Smooth muscle cell (in vitro differentiated cells): ENCODE measurements around the gene C1QTNF6. TPM values are rescaled to one million over a fixed set of nuclear protein-coding genes. Genes with fewer than 3 reads are reported as not detected.

Experiments
- DNase-seq: peaks from one replicate; lab custom pipeline; 2025; ENCODE audit not compliant: unreplicated experiment; lab: John Stamatoyannopoulos, UW
- H2AFZ ChIP-seq: fragments of 200-600 bp; sonication (generic); 2 replicates; pipeline ENCODE4 v1.6.0; 2016; ENCODE audit warnings: antibody characterized with exemption, low read depth, mild to moderate bottlenecking
- H3F3A ChIP-seq: fragments of 200-600 bp; sonication (generic); 2 replicates; pipeline ENCODE4 v1.6.0; 2017; ENCODE audit warnings: antibody characterized with exemption, low read depth
- H3K27ac ChIP-seq: fragments of 200-600 bp; sonication (generic); 2 replicates; pipeline ENCODE4 v1.5.1; 2016; ENCODE audit warnings: low read depth, mild to moderate bottlenecking
- H3K27me3 ChIP-seq: fragments of 200-600 bp; sonication (generic); 2 replicates; pipeline ENCODE4 v1.6.1; 2016; ENCODE audit warnings: low read depth, mild to moderate bottlenecking
- H3K36me3 ChIP-seq: fragments of 200-600 bp; sonication (generic); 2 replicates; pipeline ENCODE4 v1.5.1; 2016; ENCODE audit warnings: low read depth
- H3K4me1 ChIP-seq: fragments of 200-600 bp; sonication (generic); 2 replicates; pipeline ENCODE4 v1.5.1; 2016; ENCODE audit warnings: low read depth
- H3K4me2 ChIP-seq: fragments of 200-600 bp; sonication (generic); 2 replicates; pipeline ENCODE4 v1.6.0; 2016; ENCODE audit warnings: mild to moderate bottlenecking
- H3K4me3 ChIP-seq: fragments of 200-600 bp; sonication (generic); 2 replicates; pipeline ENCODE4 v1.5.1; 2016; ENCODE audit warnings: mild to moderate bottlenecking
- H3K79me2 ChIP-seq: fragments of 200-600 bp; sonication (generic); 2 replicates; pipeline ENCODE4 v1.6.0; 2016; ENCODE audit warnings: low read depth, mild to moderate bottlenecking
- H3K9ac ChIP-seq: fragments of 200-600 bp; sonication (generic); 2 replicates; pipeline ENCODE4 v1.6.0; 2016; ENCODE audit warnings: low read depth
- H3K9me3 ChIP-seq: fragments of 200-600 bp; sonication (generic); replicated peaks from 2 replicates; pipeline ENCODE4 v1.5.1; 2016; ENCODE audit warnings: low read depth
- H4K20me1 ChIP-seq: fragments of 200-600 bp; sonication (generic); 2 replicates; pipeline ENCODE4 v1.6.0; 2016; ENCODE audit warnings: low read depth
- WGBS: methylation state at CpG from one replicate; pipeline ENCODE4 v1.1.7; 2016; ENCODE audit warnings: low lambda C conversion rate; 5-methylcytosine and 5-hydroxymethylcytosine counted together
- polyA plus RNA-seq: library from polyadenylated mRNA; unstranded; fragments of >200 nt; fragmentation: Nextera tagmentation; extraction: Ambion mirVana; gene quantifications from 2 replicates; pipeline ENCODE4 v1.2.1, GENCODE V29; 2016
- total RNA-seq: library from RNA; depleted of rRNA; stranded (reverse); fragments of >200 nt; gene quantifications from 2 replicates; pipeline ENCODE4 v1.2.3, GENCODE V29; 2014
- TF ChIP-seq, protein P1 (sequence below): fragments of 200-600 bp; sonication (generic); IDR thresholded peaks from 2 replicates; pipeline ENCODE4 v1.5.1; 2017; ENCODE audit warnings: borderline replicate concordance, mild to moderate bottlenecking, antibody characterized with exemption; ENCODE audit not compliant: insufficient read depth, poor library complexity, severe bottlenecking

C1QTNF6 gene
- total and polyA plus RNA-seq, 2 experiments from 2014 or later = 14.3 to 26.8 TPM

DNA sequence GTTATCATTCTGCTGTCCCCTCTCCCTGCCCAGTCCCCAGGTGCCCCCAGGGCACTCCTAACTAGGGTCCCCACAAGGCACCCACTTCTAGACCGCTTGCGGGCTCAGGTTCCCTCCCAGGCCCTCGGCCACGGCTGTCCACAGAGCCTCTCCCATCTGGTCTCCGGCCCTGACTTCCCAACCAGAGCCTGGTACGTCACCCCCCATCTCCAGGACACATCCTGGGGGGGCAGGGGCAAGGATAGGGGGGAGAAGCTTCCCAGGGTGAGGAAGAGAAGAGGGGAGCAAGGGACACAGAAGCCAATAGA is 23.8 kb upstream of the C1QTNF6 start:
- Histone ChIP-seq H3K4me1 (no peaks in the 10 kb centered on the region), H3K27me3 (no peaks in the 10 kb centered on the region), H3K4me2 (no peak overlapping the region), H3K27ac (no peak overlapping the region), H3K9me3 (no peaks in the 10 kb centered on the region), H4K20me1 (no peaks in the 10 kb centered on the region), H3K4me3 (no peak overlapping the region), H3F3A (no peaks in the 10 kb centered on the region), H3K79me2 (no peaks in the 10 kb centered on the region), H3K9ac (no peak overlapping the region), H2AFZ (no peak overlapping the region), H3K36me3 (no peaks in the 10 kb centered on the region)
- DNase-seq = no peak
- 91% methylated on average over 6 of the region's 6 CpGs for WGBS
- TF ChIP-seq, protein P1, sequence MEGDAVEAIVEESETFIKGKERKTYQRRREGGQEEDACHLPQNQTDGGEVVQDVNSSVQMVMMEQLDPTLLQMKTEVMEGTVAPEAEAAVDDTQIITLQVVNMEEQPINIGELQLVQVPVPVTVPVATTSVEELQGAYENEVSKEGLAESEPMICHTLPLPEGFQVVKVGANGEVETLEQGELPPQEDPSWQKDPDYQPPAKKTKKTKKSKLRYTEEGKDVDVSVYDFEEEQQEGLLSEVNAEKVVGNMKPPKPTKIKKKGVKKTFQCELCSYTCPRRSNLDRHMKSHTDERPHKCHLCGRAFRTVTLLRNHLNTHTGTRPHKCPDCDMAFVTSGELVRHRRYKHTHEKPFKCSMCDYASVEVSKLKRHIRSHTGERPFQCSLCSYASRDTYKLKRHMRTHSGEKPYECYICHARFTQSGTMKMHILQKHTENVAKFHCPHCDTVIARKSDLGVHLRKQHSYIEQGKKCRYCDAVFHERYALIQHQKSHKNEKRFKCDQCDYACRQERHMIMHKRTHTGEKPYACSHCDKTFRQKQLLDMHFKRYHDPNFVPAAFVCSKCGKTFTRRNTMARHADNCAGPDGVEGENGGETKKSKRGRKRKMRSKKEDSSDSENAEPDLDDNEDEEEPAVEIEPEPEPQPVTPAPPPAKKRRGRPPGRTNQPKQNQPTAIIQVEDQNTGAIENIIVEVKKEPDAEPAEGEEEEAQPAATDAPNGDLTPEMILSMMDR = no peak

GRCh38 chr22:37211075-37211865 is 23.2 kb upstream of the C1QTNF6 start:
- 91% methylated on average over 22 of the region's 24 CpGs for WGBS
- H3K27ac ChIP-seq = no peak overlapping the region
- H3K79me2 ChIP-seq = no peaks in the 10 kb centered on the region
- H3K4me2 ChIP-seq = no peak overlapping the region
- no peaks in the 10 kb centered on the region for H3F3A ChIP-seq
- no peak overlapping the region for H3K4me3 ChIP-seq
- H3K9me3 ChIP-seq = no peaks in the 10 kb centered on the region
- H3K27me3 ChIP-seq = no peaks in the 10 kb centered on the region
- no peak for DNase-seq
- no peak overlapping the region for H3K9ac ChIP-seq
- H3K4me1 ChIP-seq = no peaks in the 10 kb centered on the region
- no peaks in the 10 kb centered on the region for H4K20me1 ChIP-seq
- H2AFZ ChIP-seq = no peak overlapping the region
- TF ChIP-seq, protein P1 = no peak
- H3K36me3 ChIP-seq = no peaks in the 10 kb centered on the region

- Histone ChIP-seq H3K4me3 (no peak overlapping the region), H3K4me1 (no peaks in the 10 kb centered on the region), H3K27me3 (no peaks in the 10 kb centered on the region), H3K4me2 (no peak overlapping the region), H3F3A (no peaks in the 10 kb centered on the region), H3K9me3 (no peaks in the 10 kb centered on the region), H3K27ac (no peak overlapping the region), H4K20me1 (no peaks in the 10 kb centered on the region), H3K36me3 (no peaks in the 10 kb centered on the region), H2AFZ (no peak overlapping the region), H3K79me2 (no peaks in the 10 kb centered on the region), H3K9ac (no peak overlapping the region)
- WGBS = 74% methylated on average over 15 of the region's 15 CpGs
- DNase-seq = no peak
- TF ChIP-seq, protein P1 = no peak
Measured at GRCh38 chr22:37210041-37210803, 22.2 kb upstream of the C1QTNF6 start.
